Colonic mucosa (tissue), 4 donors: ENCODE measurements around the gene TAS1R2. TPM values are rescaled to one million over a fixed set of nuclear protein-coding genes. Genes with fewer than 3 reads are reported as not detected.
"Not testable (repeated sequence)": the region's sequence is repeated elsewhere in the genome, so short reads cannot be mapped to it uniquely, and the experiment has no call there.

Source experiments
- DNase-seq: peaks from one replicate; pipeline ENCODE4 v3.0.0-alpha.2; 2020
- H3K27ac ChIP-seq: fragments of 200-600 bp; one replicate; pipeline ENCODE4 v1.8.0; 2021
- H3K27me3 ChIP-seq: fragments of 200-600 bp; one replicate; pipeline ENCODE4 v1.8.0; 2021
- H3K36me3 ChIP-seq: fragments of 200-600 bp; one replicate; pipeline ENCODE4 v1.8.0; 2021
- H3K4me1 ChIP-seq: fragments of 200-600 bp; one replicate; pipeline ENCODE4 v1.8.0; 2021; ENCODE audit warnings: mild to moderate bottlenecking
- H3K4me3 ChIP-seq: fragments of 200-600 bp; one replicate; pipeline ENCODE4 v1.8.0; 2021
- H3K9ac ChIP-seq, 2 donors: one replicate each; pipeline ENCODE4 v1.7.0; 2013; ENCODE audit warnings: control low read depth in 2 of 2, low read depth in 2 of 2, low read length in 2 of 2
- H3K9me3 ChIP-seq: fragments of 200-600 bp; one replicate; pipeline ENCODE4 v1.8.0; 2021
- CTCF ChIP-seq: fragments of 200-600 bp; IDR thresholded peaks from one replicate; pipeline ENCODE4 v1.8.0; 2022; ENCODE audit warnings: antibody characterized with exemption, mild to moderate bottlenecking
- intact Hi-C: fragments of 100-400 bp; cut with DNase I; formaldehyde crosslinking; loops from one replicate; pipeline ENCODE4 v1.14.1; 2022
- total RNA-seq, 2 donors: library from RNA; stranded (reverse); fragmentation: NEBNext Ultra II Directional in 1 of 2; extraction: Animal tissue kit (Norgen Biotek cat#: 25700) in 1 of 2; gene quantifications; one replicate each; pipeline ENCODE4 v1.2.1, GENCODE V29; 2021
- donor health status: healthy.
- donor health status: DM: no; HTN: no; CAD: no.
- donor health status: DM: no; HTN: no; CAD: no.

Gene TAS1R2
- total RNA-seq, 2 donors from 2014 or later, result not detected

- no peaks in the 10 kb centered on the region for H3K36me3 ChIP-seq
- intact Hi-C loops, result loop anchor here (10.0 kb wide), 1 partner anchor 335 kb away; no protein-coding TSS in a partner anchor
- no peak for TF ChIP-seq CTCF
- H3K4me1 ChIP-seq, result peaks cover 7% of the 10 kb centered on the region
- DNase-seq, result no peak
- H3K27me3 ChIP-seq, result no peaks in the 10 kb centered on the region
- H3K27ac ChIP-seq, result no peak overlapping the region
- no peak overlapping the region for H3K4me3 ChIP-seq
- no peaks in the 10 kb centered on the region for H3K9me3 ChIP-seq
- no peak overlapping the region for H3K9ac ChIP-seq
These were observed 40.0 kb upstream of the TAS1R2 start for GRCh38 chr1:18899363-18900049.

GRCh38 chr1:18898567-18898966, 39.1 kb upstream of the TAS1R2 start:
- TF ChIP-seq CTCF, result no peak
- H3K9ac ChIP-seq, result no peak overlapping the region
- no peaks in the 10 kb centered on the region for H3K9me3 ChIP-seq
- no peaks in the 10 kb centered on the region for H3K36me3 ChIP-seq
- no peak for DNase-seq
- intact Hi-C loops, result no loop called here
- H3K27me3 ChIP-seq, result no peaks in the 10 kb centered on the region
- H3K4me1 ChIP-seq, result peaks cover 7% of the 10 kb centered on the region
- H3K27ac ChIP-seq, result no peak overlapping the region
- H3K4me3 ChIP-seq, result no peak overlapping the region

DNA sequence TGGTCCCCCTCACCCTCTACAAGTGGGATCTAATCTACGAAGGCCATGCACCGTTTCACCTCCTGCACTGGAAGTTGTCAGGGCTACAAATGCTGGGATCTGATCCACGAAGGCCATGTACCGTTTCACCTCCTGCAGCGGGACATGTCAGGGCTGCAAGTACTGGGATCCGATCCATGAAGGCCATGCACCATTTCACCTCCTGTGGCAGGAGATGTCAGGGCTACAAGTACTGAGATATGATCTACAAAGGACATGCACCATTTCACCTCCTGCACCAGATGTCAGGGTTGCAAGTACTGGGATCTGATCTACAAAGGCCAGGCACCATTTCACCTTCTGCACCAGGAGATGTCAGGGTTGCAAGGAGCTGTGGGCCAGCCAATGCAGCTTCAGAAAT, 35.9 kb upstream of the TAS1R2 start:
- H3K27me3 ChIP-seq, result no peaks in the 10 kb centered on the region
- H3K4me3 ChIP-seq, result no peak overlapping the region
- no peak overlapping the region for H3K27ac ChIP-seq
- no peaks in the 10 kb centered on the region for H3K4me1 ChIP-seq
- no peaks in the 10 kb centered on the region for H3K9me3 ChIP-seq
- intact Hi-C loops, result no loop called here
- DNase-seq, result no peak
- H3K36me3 ChIP-seq, result no peaks in the 10 kb centered on the region
- H3K9ac ChIP-seq, result no peak overlapping the region
- no peak for TF ChIP-seq CTCF

- intact Hi-C loops, result no loop called here
- H3K9me3 ChIP-seq, result no peaks in the 10 kb centered on the region
- TF ChIP-seq CTCF, result no peak
- no peak overlapping the region for H3K27ac ChIP-seq
- no peaks in the 10 kb centered on the region for H3K27me3 ChIP-seq
- no peak overlapping the region for H3K9ac ChIP-seq
- no peak for DNase-seq
- H3K4me1 ChIP-seq, result no peaks in the 10 kb centered on the region
- H3K4me3 ChIP-seq, result no peak overlapping the region
- no peaks in the 10 kb centered on the region for H3K36me3 ChIP-seq
These were observed 33.7 kb upstream of the TAS1R2 start for GRCh38 chr1:18893120-18893519.

DNA sequence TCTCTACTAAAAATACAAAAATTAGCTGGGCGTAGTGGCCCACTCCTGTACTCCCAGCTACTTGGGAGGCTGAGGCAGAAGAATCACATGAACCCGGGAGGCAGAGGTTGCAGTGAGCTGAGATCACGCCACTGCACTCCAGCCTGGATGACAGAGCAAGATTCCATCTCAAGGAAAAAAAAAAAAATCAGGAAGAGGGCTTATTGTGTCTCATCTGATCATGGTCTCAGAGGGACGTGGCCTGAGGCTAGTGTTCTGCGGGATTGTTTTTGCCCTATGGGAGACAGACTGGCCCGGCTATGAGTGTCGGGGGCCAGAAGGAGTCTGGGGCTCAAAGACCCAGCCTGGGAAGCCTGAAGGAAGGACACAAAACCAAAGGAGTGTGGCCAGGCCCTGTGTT, 32.4 kb upstream of the TAS1R2 start:
- H3K27ac ChIP-seq, H3K27me3 ChIP-seq, H3K4me3 ChIP-seq, H3K36me3 ChIP-seq, H3K9ac ChIP-seq, DNase-seq, H3K9me3 ChIP-seq, intact Hi-C loops, H3K4me1 ChIP-seq: not testable (repeated sequence)

- H3K9ac ChIP-seq, result no peak overlapping the region
- H3K27me3 ChIP-seq, result no peaks in the 10 kb centered on the region
These were observed 31.9 kb upstream of the TAS1R2 start for GRCh38 chr1:18891426-18891780.

More at GRCh38 chr1:18891426-18891780, 31.9 kb upstream of the TAS1R2 start:
- H3K4me1 ChIP-seq, result no peaks in the 10 kb centered on the region
- H3K4me3 ChIP-seq, result no peak overlapping the region
- H3K36me3 ChIP-seq, result no peaks in the 10 kb centered on the region
- no peak overlapping the region for H3K27ac ChIP-seq
- no peaks in the 10 kb centered on the region for H3K9me3 ChIP-seq
- DNase-seq, result no peak
- TF ChIP-seq CTCF, result no peak
- intact Hi-C loops, result no loop called here
